Measurements from ENCODE around the gene SHMT2.
"Not testable (repeated sequence)": the region's sequence is repeated elsewhere in the genome, so short reads cannot be mapped to it uniquely, and the experiment has no call there.

Gene SHMT2

GRCh38 chr12:57261428-57261865 is 31.9 kb downstream of the SHMT2 start:
- DNase-seq (ENCODE audit: low read depth in 4 of 4, low spot score in 1 of 4) = no peak

GRCh38 chr12:57262126-57262822 is 32.8 kb downstream of the SHMT2 start:
- DNase-seq (ENCODE audit: low read depth in 4 of 4, low spot score in 1 of 4) = no peak

- no peak for DNase-seq (ENCODE audit: low read depth in 4 of 4, low spot score in 1 of 4)
Measured at GRCh38 chr12:57263096-57263495, 33.6 kb downstream of the SHMT2 start.

- DNase-seq (ENCODE audit: low read depth in 4 of 4, low spot score in 1 of 4) = no peak
Measured at GRCh38 chr12:57266681-57267080, 37.2 kb downstream of the SHMT2 start.

- no peak for DNase-seq (ENCODE audit: low read depth in 4 of 4, low spot score in 1 of 4)
Measured at GRCh38 chr12:57268264-57268663, 38.8 kb downstream of the SHMT2 start.

GRCh38 chr12:57270966-57271470 is 41.5 kb downstream of the SHMT2 start:
- DNase-seq (ENCODE audit: low read depth in 4 of 4, low spot score in 1 of 4) = no peak

GRCh38 chr12:57272337-57273151 is 43.0 kb downstream of the SHMT2 start:
- no peak for DNase-seq (ENCODE audit: low read depth in 4 of 4, low spot score in 1 of 4)

- no peak for DNase-seq (ENCODE audit: low read depth in 4 of 4, low spot score in 1 of 4)
Measured at GRCh38 chr12:57273516-57273915, 44.0 kb downstream of the SHMT2 start.

- not testable (repeated sequence) for DNase-seq (ENCODE audit: low read depth in 4 of 4, low spot score in 1 of 4)
Measured at GRCh38 chr12:57276233-57276632, 46.7 kb downstream of the SHMT2 start.

- DNase-seq (ENCODE audit: low read depth in 4 of 4, low spot score in 1 of 4) = no peak
Measured at GRCh38 chr12:57276935-57277563, 47.5 kb downstream of the SHMT2 start.

- DNase-seq (ENCODE audit: low read depth in 4 of 4, low spot score in 1 of 4) = no peak
Measured at GRCh38 chr12:57278465-57279381, 49.2 kb downstream of the SHMT2 start.

- peak; percentile 40 to 67 (median 49) for DNase-seq (ENCODE audit: low read depth in 4 of 4, low spot score in 1 of 4)
Measured at GRCh38 chr12:57280211-57281062, 50.9 kb downstream of the SHMT2 start.

GRCh38 chr12:57282073-57282472 is 52.6 kb downstream of the SHMT2 start:
- not testable (repeated sequence) for DNase-seq (ENCODE audit: low read depth in 4 of 4, low spot score in 1 of 4)

Measured in stimulated activated CD4-positive, alpha-beta T cell treated with anti-CD3 and anti-CD28 coated beads, Interleukin-1b, Interleukin-23, amount 100 ng/mL, for 24 hours (primary cell).